Amniotic epithelial cell (primary cell): ENCODE data around the gene C9orf50.
"Not testable (repeated sequence)": the region's sequence is repeated elsewhere in the genome, so short reads cannot be mapped to it uniquely, and the experiment has no call there.

Experiments
- DNase-seq: peaks from one replicate; pipeline ENCODE4 v3.0.0-alpha.2; 2010; ENCODE audit warnings: low read depth

C9orf50 gene

GRCh38 chr9:129610473-129611306, 10.2 kb downstream of the C9orf50 start:
- peak; percentile 42 for DNase-seq

- DNase-seq = no peak
Observed at GRCh38 chr9:129610213-129610472, 10.8 kb downstream of the C9orf50 start.

- peak; percentile 53 for DNase-seq
Observed at GRCh38 chr9:129609486-129610212, 11.3 kb downstream of the C9orf50 start.

GRCh38 chr9:129608561-129609481, 12.1 kb downstream of the C9orf50 start:
- DNase-seq = no peak

- DNase-seq = no peak
Observed at GRCh38 chr9:129607027-129607387, 13.9 kb downstream of the C9orf50 start.

- no peak for DNase-seq
Observed at GRCh38 chr9:129606161-129607026, 14.5 kb downstream of the C9orf50 start.

GRCh38 chr9:129604766-129605163, 16.1 kb downstream of the C9orf50 start:
- DNase-seq = no peak

GRCh38 chr9:129604056-129604765, 16.7 kb downstream of the C9orf50 start:
- no peak for DNase-seq

- DNase-seq = peak; percentile 20
Observed at GRCh38 chr9:129602598-129603415, 18.1 kb downstream of the C9orf50 start.

- DNase-seq = no peak
Observed at GRCh38 chr9:129601082-129601674, 19.7 kb downstream of the C9orf50 start.

GRCh38 chr9:129598089-129598596, 22.8 kb downstream of the C9orf50 start:
- DNase-seq = no peak

- peak; percentile 55 for DNase-seq
Observed at GRCh38 chr9:129597355-129598088, 23.4 kb downstream of the C9orf50 start.

GRCh38 chr9:129596541-129597331, 24.2 kb downstream of the C9orf50 start:
- peak; percentile 83 for DNase-seq

- DNase-seq = no peak
Observed at GRCh38 chr9:129595903-129596540, 24.9 kb downstream of the C9orf50 start.

GRCh38 chr9:129595311-129595741, 25.6 kb downstream of the C9orf50 start:
- no peak for DNase-seq

GRCh38 chr9:129594632-129595031, 26.3 kb downstream of the C9orf50 start:
- DNase-seq = no peak

GRCh38 chr9:129592790-129593189, 28.1 kb downstream of the C9orf50 start:
- not testable (repeated sequence) for DNase-seq
